Measurements from ENCODE around the gene HIVEP3.

GRCh38 chr1:41856151-41856943, 62.4 kb downstream of the HIVEP3 start:
- TF ChIP-seq CTCF (IDR thresholded peaks at IDR 0.05; ENCODE audit: low read length) (no peak), EZH2 (IDR thresholded peaks at IDR 0.05; ENCODE audit: borderline replicate concordance, low read length) (no peak)

Measured in OCI-LY1 (cell line).